Measurements from ENCODE around the gene RNF212.
"Not testable (repeated sequence)": the region's sequence is repeated elsewhere in the genome, so short reads cannot be mapped to it uniquely, and the experiment has no call there.

The RNF212 gene

DNA sequence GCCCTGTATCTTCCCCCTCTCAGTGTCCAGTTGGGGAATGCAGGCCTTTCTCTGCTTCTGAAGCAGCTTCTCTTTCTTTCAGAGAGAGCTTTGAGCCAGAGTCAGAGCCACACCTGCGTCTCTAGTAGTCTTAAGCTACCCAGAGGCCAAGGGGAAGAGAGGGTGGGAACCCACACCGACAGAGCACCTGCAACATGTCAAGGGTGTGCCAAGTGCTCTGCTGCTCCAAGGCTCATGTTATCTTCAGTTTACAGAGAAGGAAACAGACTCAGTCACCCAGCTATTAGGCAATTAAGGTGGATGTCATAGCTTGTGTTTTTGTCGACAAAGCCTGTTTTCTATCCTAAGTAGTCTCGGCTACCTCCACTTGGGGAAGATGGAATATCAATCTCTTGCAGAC is 22.7 kb upstream of the RNF212 start:
- no peak for DNase-seq (ENCODE audit: low read depth)
- H3K4me3 ChIP-seq (ENCODE audit: low read depth, low read length), result no peak overlapping the region
- TF ChIP-seq, protein P1, sequence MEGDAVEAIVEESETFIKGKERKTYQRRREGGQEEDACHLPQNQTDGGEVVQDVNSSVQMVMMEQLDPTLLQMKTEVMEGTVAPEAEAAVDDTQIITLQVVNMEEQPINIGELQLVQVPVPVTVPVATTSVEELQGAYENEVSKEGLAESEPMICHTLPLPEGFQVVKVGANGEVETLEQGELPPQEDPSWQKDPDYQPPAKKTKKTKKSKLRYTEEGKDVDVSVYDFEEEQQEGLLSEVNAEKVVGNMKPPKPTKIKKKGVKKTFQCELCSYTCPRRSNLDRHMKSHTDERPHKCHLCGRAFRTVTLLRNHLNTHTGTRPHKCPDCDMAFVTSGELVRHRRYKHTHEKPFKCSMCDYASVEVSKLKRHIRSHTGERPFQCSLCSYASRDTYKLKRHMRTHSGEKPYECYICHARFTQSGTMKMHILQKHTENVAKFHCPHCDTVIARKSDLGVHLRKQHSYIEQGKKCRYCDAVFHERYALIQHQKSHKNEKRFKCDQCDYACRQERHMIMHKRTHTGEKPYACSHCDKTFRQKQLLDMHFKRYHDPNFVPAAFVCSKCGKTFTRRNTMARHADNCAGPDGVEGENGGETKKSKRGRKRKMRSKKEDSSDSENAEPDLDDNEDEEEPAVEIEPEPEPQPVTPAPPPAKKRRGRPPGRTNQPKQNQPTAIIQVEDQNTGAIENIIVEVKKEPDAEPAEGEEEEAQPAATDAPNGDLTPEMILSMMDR (IDR thresholded peaks at IDR 0.05; ENCODE audit: low read depth, low read length, missing control alignments), result no peak

DNA sequence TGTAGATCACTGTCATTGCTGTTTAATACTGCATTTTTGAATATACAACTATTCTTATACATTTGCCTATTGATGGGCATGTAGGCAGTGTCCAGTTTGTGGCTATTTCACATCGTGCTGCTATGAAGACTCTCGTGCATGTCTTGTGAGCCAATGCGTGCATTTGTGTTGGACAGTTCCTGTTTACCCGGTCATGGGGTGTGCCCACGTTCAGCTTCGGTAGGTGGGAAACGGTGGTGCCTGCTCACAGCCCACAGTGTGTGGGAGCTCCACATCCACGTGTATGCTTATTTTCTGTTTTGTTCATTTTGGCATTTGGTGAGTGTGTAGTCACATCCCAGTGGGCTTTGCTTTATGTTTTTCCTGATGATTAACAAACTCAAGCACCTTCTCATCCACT is 19.7 kb upstream of the RNF212 start:
- TF ChIP-seq, protein P1 (IDR thresholded peaks at IDR 0.05; ENCODE audit: low read depth, low read length, missing control alignments), result no peak

DNA sequence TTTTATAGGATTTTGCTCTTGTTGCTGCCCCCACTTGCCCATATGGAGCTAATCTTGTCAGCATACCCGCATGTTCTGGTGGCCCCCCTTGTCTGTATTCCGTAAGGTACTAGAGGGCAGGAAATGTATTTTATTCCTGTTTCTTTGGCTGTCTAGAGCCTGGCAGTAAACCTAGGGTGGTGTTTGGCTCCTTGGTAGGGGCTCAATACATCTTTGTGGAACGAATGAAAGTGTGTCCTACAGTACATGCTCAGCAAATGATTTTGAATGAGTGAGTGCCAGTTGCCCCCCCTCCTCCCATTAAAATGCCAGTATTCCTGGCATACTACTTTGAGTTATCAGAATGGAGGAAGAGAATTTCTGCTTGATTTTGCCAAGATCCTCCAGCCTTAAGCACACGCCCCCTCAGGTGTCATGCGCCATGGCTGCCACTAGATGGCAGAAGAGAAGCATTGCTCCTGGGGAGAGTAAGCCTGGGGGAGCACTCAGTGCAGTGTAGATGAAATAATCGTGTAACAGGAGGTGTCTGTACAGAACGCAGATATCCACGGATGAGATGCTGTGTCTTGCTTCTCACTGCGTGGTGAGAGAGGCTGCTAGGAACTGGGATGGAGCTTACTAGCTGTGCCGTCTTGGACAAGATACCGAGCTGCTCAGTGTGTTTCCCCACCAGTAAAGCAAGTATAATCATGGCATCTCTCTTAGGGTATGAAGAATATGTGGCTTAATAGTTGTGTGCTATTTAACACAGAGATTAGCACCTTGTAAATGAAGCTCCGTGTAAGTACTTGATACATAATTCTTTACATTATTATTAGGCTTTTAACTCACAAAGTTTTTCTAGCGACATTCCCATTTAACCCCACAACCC is 17.2 kb upstream of the RNF212 start:
- H3K4me3 ChIP-seq (ENCODE audit: low read depth, low read length), result no peak overlapping the region
- peak; percentile 59 for DNase-seq (ENCODE audit: low read depth)
- TF ChIP-seq, protein P1 (IDR thresholded peaks at IDR 0.05; ENCODE audit: low read depth, low read length, missing control alignments), result peak; percentile 99

More for the DNA sequence above, 19.7 kb upstream of the RNF212 start:
- H3K4me3 ChIP-seq (ENCODE audit: low read depth, low read length), result no peak overlapping the region
- DNase-seq (ENCODE audit: low read depth), result no peak

DNA sequence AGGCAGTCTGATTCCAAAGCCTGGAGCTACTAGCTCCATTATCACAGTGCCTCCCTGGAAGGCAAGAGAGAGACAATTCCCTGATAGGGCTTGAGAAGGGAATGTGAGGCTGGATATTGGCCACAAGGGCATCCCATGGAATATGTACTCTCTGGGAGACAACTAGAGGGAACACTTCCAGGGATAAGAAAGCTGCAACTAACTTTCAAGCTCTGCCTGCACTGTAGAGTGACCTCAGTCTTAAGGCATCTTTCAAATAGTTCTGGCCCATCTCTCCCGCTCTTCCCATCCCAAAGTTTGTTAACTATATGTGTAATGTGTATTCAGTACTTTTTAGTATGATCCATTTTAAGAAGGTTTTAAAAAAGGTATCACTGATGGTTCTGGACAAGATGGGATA is 13.1 kb upstream of the RNF212 start:
- TF ChIP-seq, protein P1 (IDR thresholded peaks at IDR 0.05; ENCODE audit: low read depth, low read length, missing control alignments), result no peak
- DNase-seq (ENCODE audit: low read depth), result no peak
- H3K4me3 ChIP-seq (ENCODE audit: low read depth, low read length), result no peak overlapping the region

DNA sequence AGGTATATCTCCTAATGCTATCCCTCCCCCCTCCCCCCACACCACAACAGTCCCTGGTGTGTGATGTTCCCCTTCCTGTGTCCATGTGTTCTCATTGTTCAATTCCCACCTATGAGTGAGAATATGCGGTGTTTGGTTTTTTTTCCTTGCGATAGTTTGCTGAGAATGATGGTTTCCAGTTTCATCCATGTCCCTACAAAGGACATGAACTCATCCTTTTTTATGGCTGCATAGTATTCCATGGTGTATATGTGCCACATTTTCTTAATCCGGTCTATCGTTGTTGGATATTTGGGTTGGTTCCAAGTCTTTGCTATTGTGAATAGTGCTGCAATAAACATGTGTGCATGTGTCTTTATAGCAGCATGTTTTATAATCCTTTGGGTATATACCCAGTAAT is 12.1 kb upstream of the RNF212 start:
- not testable (repeated sequence) for H3K4me3 ChIP-seq (ENCODE audit: low read depth, low read length); DNase-seq (ENCODE audit: low read depth)

DNA sequence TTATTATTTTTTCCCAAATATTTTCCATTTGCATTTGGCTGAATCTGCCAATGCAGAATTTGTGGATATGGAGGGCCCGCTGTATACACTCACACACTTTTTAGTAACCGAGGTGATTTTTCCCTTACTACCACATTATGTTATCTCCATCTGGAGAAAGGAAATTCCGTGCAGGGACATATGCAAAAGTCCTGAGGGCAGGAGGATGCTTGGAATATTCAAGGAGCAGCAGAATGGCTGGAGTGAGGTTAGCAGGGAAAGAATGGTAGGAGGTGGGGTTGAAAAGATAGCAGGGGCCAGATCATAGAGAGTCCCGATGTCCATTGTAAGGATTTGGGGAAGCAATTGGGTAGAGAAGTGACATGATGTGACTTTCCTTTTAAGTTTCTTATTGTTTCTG is 11.5 kb upstream of the RNF212 start:
- DNase-seq (ENCODE audit: low read depth), result no peak
- no peak overlapping the region for H3K4me3 ChIP-seq (ENCODE audit: low read depth, low read length)
- TF ChIP-seq, protein P1 (IDR thresholded peaks at IDR 0.05; ENCODE audit: low read depth, low read length, missing control alignments), result no peak

DNA sequence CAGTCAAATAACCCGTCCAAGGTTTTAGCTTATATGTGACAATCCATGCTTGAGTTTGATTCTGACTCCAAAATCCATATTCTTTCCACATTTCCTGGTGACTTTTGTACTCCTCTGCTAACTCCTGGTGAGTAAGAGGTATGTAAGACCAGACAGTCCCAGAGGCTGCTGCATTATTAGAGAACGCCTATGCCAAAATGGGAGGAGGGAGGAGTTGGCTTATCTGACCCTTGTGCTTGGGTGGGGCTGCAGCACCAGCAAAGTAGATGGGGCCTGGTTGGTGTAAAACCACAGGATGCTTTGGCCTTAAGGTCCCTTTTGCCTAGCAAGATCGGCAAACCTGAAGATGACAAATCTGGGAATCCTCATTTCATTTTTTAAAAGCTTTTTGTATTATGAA is 9.1 kb upstream of the RNF212 start:
- DNase-seq (ENCODE audit: low read depth), result no peak
- TF ChIP-seq, protein P1 (IDR thresholded peaks at IDR 0.05; ENCODE audit: low read depth, low read length, missing control alignments), result no peak
- no peak overlapping the region for H3K4me3 ChIP-seq (ENCODE audit: low read depth, low read length)
